Sigmoid colon (tissue), 3 donors: ENCODE data around the gene SLC28A1.

Experiments used
- CTCF ChIP-seq, 4 experiments: fragments of 450-650 bp in 3 of 4; fragments of 200-600 bp in 1 of 4; IDR thresholded peaks; one replicate each; pipeline ENCODE4 v1.5.1; 2016 to 2019; ENCODE audit warnings: antibody characterized with exemption in 4 of 4, mild to moderate bottlenecking in 3 of 4, moderate library complexity in 2 of 4
- POLR2A ChIP-seq, 2 donors: fragments of 450-650 bp; IDR thresholded peaks; one replicate each; pipeline ENCODE4 v1.6.1; 2016; ENCODE audit warnings: antibody characterized with exemption in 2 of 2, mild to moderate bottlenecking in 2 of 2, moderate library complexity in 2 of 2

GRCh38 chr15:84909782-84910181 lies 25.3 kb downstream of the SLC28A1 start:
- TF ChIP-seq CTCF (IDR thresholded peaks at IDR 0.05) (no peak), POLR2A (IDR thresholded peaks at IDR 0.05) (no peak)
